GM18519 (cell line): ENCODE measurements around the gene ABHD10.
"Not testable (repeated sequence)": the region's sequence is repeated elsewhere in the genome, so short reads cannot be mapped to it uniquely, and the experiment has no call there.

Experiments used
- ATAC-seq: cut with Tn5 transposase; IDR thresholded peaks from one replicate; pipeline ENCODE4 v1.9.1; 2021; ENCODE audit warnings: mild to moderate bottlenecking, moderate library complexity; ENCODE audit not compliant: unreplicated experiment, low FRiP score

ABHD10 gene

GRCh38 chr3:112020674-112021085, 41.9 kb downstream of the ABHD10 start:
- ATAC-seq = no peak

DNA sequence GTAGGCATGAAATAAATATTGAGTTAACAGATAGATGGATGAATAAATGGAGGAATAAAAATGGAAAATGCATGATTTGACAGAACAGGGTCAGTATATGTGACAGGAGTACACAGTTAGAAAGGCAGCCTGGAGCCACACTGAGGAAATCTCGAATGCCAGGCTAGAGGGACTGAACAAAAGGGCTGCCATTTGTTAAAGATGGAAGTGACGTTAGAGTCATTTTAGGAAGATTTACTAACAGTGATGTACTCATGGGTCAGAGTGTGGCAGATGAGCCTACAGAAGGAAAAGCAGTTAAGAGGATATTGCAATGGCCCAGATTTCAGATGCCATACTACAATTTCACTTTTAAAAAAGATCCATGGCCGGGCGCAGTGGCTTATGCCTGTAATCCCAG, 48.3 kb downstream of the ABHD10 start:
- ATAC-seq = no peak

GRCh38 chr3:112027826-112028225, 49.0 kb downstream of the ABHD10 start:
- ATAC-seq = no peak

DNA sequence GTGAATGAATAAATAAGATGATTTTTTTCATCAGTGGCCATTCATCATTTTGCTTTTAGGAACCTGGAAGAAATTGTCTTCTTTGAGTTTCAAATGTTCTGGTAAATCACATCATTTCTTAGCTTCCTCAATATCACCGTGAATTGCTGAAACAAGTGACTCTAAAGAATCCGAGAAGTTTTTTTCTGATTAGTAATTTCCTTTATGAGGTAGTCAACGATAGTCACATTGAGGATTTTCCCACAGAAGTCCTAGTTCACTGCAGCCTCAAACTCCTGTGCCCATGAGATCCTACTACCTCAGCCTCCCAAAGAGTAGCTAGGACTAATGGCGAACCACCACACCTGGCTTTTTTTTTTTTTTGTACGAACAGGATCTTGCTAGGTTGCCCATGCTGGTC, 52.1 kb downstream of the ABHD10 start:
- ATAC-seq = no peak

- ATAC-seq = no peak
Observed at GRCh38 chr3:112032098-112032731, 53.4 kb downstream of the ABHD10 start.

- ATAC-seq = no peak
Observed at GRCh38 chr3:112034436-112034835, 55.6 kb downstream of the ABHD10 start, which contains the start of gene TMPRSS7. TSS of gene TMPRSS7 (plus strand) at chr3:112034736. CDS start at chr3:112034846, 110 bp downstream.

DNA sequence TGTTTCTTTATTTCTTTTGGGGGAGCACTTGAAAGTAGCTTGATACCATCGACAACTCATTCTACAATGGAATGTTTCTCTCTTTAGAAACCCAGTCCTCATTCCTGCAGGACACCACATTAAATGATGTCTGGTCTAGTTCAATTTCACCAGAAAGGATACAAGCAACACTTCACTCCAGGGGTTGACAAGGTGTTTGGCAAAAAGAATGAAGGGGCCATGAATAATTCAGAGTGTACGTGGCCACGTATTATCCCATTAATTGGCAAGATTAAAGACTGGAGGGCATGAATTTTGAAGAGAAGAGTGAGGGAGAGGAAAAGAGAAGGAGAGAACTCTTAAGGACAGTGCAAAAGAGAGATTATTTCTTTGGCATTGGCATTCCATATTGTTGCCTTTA, 56.4 kb downstream of the ABHD10 start:
- no peak for ATAC-seq

- not testable (repeated sequence) for ATAC-seq
Observed at GRCh38 chr3:112037194-112037593, 58.4 kb downstream of the ABHD10 start.

- peak; percentile 67 for ATAC-seq
Observed at GRCh38 chr3:112038863-112039262, 60.0 kb downstream of the ABHD10 start.

DNA sequence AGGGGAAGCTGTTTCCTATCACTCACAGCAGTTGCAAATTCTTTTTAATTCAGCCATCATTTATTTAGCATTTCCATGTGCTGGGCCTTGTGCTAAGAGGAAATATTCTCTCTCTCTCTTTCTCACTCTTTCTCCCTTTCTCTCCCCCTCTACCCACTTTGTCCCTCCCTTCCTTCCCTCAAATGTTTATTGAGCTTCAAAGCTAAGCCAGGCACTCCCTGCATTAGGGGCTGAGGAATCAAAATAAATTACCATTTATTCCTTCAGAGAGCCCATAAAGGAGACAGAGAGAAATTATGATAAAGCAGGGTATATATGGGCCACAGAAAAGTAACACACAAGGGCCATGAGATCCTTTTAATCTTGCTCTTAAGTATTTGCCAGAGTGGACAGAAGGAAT, 62.5 kb downstream of the ABHD10 start:
- ATAC-seq = no peak

GRCh38 chr3:112042842-112043280, 64.0 kb downstream of the ABHD10 start:
- no peak for ATAC-seq
